K562 (cell line): ENCODE results near the gene ANKLE2. TPM values are rescaled to one million over a fixed set of nuclear protein-coding genes. Genes with fewer than 3 reads are reported as not detected.

Experiments
- ARNT ChIP-seq, 2 experiments: fragments of 450-650 bp; IDR thresholded peaks; 2 replicates each; pipeline ENCODE4 v1.6.1; 2016; ENCODE audit warnings: mild to moderate bottlenecking in 1 of 2
- CBX1 ChIP-seq: sonication (generic); IDR thresholded peaks from 2 replicates; pipeline ENCODE4 v1.6.1; 2016; ENCODE audit warnings: antibody characterized with exemption, low read depth, mild to moderate bottlenecking
- FOS ChIP-seq: IDR thresholded peaks from 3 replicates; pipeline ENCODE4 v1.6.1; 2011; ENCODE audit not compliant: insufficient read length; ENCODE audit errors: extremely low read depth
- HDAC1 ChIP-seq, 2 experiments: fragments of 450-650 bp; IDR thresholded peaks; 2 replicates each; pipeline ENCODE4 v1.6.1; 2016 to 2017; ENCODE audit warnings: inconsistent platforms in 1 of 2, mild to moderate bottlenecking in 1 of 2, moderate library complexity in 1 of 2
- HES1 ChIP-seq: fragments of 450-650 bp; IDR thresholded peaks from 2 replicates; pipeline ENCODE4 v1.6.1; 2016; ENCODE audit warnings: low read depth, mild to moderate bottlenecking, moderate library complexity
- HNRNPLL ChIP-seq: fragments of 200-400 bp; formaldehyde crosslinking; IDR thresholded peaks from 2 replicates; pipeline ENCODE4 v1.6.1; 2017; ENCODE audit warnings: low read length, low read depth, mild to moderate bottlenecking; ENCODE audit not compliant: poor library complexity, severe bottlenecking
- MAZ ChIP-seq, 2 experiments: fragments of 450-650 bp in 1 of 2; sonication (generic) in 1 of 2; formaldehyde crosslinking; IDR thresholded peaks in 1 of 2; conservative IDR thresholded peaks in 1 of 2; 2 replicates each; pipeline versions ENCODE4 v1.4.0 to v1.5.0; 2020; ENCODE audit warnings: mild to moderate bottlenecking in 1 of 2, missing genetic modification reagents in 1 of 2
- NBN ChIP-seq: fragments of 450-650 bp; IDR thresholded peaks from 2 replicates; pipeline ENCODE4 v1.6.1; 2016; ENCODE audit warnings: low read depth, mild to moderate bottlenecking
- PHF8 ChIP-seq: fragments of 200-600 bp; sonication (generic); IDR thresholded peaks from 2 replicates; pipeline ENCODE4 v1.6.1; 2012; ENCODE audit warnings: mixed run types, mild to moderate bottlenecking, inconsistent platforms, low read length, moderate library complexity, borderline replicate concordance
- PTTG1 ChIP-seq: fragments of 450-650 bp; IDR thresholded peaks from 2 replicates; pipeline ENCODE4 v1.6.1; 2016; ENCODE audit warnings: low read depth, mild to moderate bottlenecking, missing genetic modification characterization, missing compliant biosample characterization
- RBBP5 ChIP-seq: fragments of 200-600 bp; sonication (generic); IDR thresholded peaks from 2 replicates; pipeline ENCODE4 v1.6.1; 2012; ENCODE audit warnings: borderline replicate concordance, mild to moderate bottlenecking, low read length, control low read depth, inconsistent platforms; ENCODE audit not compliant: insufficient read depth, poor library complexity, severe bottlenecking
- RBFOX2 ChIP-seq: fragments of 200-400 bp; formaldehyde crosslinking; IDR thresholded peaks from 2 replicates; pipeline ENCODE4 v1.6.1; 2017; ENCODE audit warnings: low read depth, mild to moderate bottlenecking, low read length, moderate library complexity
- SMAD2 ChIP-seq: fragments of 150-350 bp; IDR thresholded peaks from 2 replicates; pipeline ENCODE4 v1.6.1; 2014; ENCODE audit warnings: low read depth, mild to moderate bottlenecking, low read length
- ZBTB11 ChIP-seq, 3 experiments: fragments of 200-800 bp in 1 of 3; fragments of 250-450 bp in 1 of 3; fragments of 450-650 bp in 1 of 3; sonication (Bioruptor Pico) in 1 of 3; sonication (Bioruptor generic) in 1 of 3; formaldehyde crosslinking in 1 of 3; IDR thresholded peaks; 2 replicates each; pipeline versions ENCODE4 v1.6.1 to v1.8.0; 2016 to 2022; ENCODE audit warnings: mild to moderate bottlenecking in 2 of 3, missing genetic modification characterization in 2 of 3, missing compliant biosample characterization in 1 of 3, moderate library complexity in 1 of 3
- ZBTB12 ChIP-seq: fragments of 250-450 bp; sonication (Bioruptor Pico); IDR thresholded peaks from 2 replicates; pipeline ENCODE4 v1.4.0; 2020
- ZNF518B ChIP-seq: fragments of 250-450 bp; sonication (Bioruptor Pico); IDR thresholded peaks from 2 replicates; pipeline ENCODE4 v1.5.0; 2021; ENCODE audit warnings: mild to moderate bottlenecking, moderate library complexity
- ZNF778 ChIP-seq: fragments of 450-650 bp; formaldehyde crosslinking; IDR thresholded peaks from 2 replicates; pipeline ENCODE4 v1.4.0; 2020; ENCODE audit warnings: mild to moderate bottlenecking, moderate library complexity
- ZNF780A ChIP-seq: fragments of 250-450 bp; sonication (Bioruptor Pico); IDR thresholded peaks from 2 replicates; pipeline ENCODE4 v1.5.0; 2021; ENCODE audit warnings: mild to moderate bottlenecking
- ZSCAN29 ChIP-seq: fragments of 450-650 bp; IDR thresholded peaks from 2 replicates; pipeline ENCODE4 v1.6.1; 2017
- polyA plus RNA-seq, 8 experiments: library from polyadenylated mRNA; depleted of rRNA in 4 of 8; stranded (reverse) in 5 of 8; unstranded in 3 of 8; fragments of >200 nt; fragmentation: Nextera tagmentation in 2 of 8; fragmentation: Illumina TruSeq in 1 of 8; extraction: Ambion mirVana in 2 of 8; extraction: Trizol in 1 of 8; gene quantifications; 2 replicates each; pipeline versions ENCODE4 v1.2.1 to v1.2.3, GENCODE V29; 2011 to 2014; ENCODE audit warnings: inconsistent platforms in 1 of 8, missing spikeins in 1 of 8
- total RNA-seq, 7 experiments: library from RNA; depleted of rRNA in 6 of 7; stranded (reverse); fragments of >200 nt in 6 of 7; fragmentation: Illumina TruSeq in 2 of 7; extraction: Trizol in 2 of 7; gene quantifications; 2 replicates each; pipeline versions ENCODE4 v1.2.1 to v1.2.3, GENCODE V29; 2011 to 2021; ENCODE audit warnings: low replicate concordance in 1 of 7

The ANKLE2 gene
- total and polyA plus RNA-seq, 9 of the 15 experiments (the other 6 are each of a cell fraction or from before 2014, with no cell fraction given), result 3.2 to 57.7 (median 45.6) TPM

- TF ChIP-seq FOS (no peak), ZBTB12 (CRISPR knock-in tag) (no peak), CBX1 (no peak), HES1 (no peak), ZSCAN29 (no peak), ZBTB11 (CRISPR knock-in tag; IDR thresholded peaks at IDR 0.05) (peak in 1 of 3 experiments; percentile 96; a peak in 2 of 6 replicates), PHF8 (no peak), PTTG1 (tag) (no peak), ARNT (IDR thresholded peaks at IDR 0.05) (no peak), ZNF778 (no peak), HNRNPLL (no peak), ZNF518B (CRISPR knock-in tag) (no peak), RBBP5 (no peak), RBFOX2 (peak; percentile 55), NBN (0 out of 2 replicates have a peak, but pooled peaks have one; percentile 31), ZNF780A (CRISPR knock-in tag) (no peak), SMAD2 (no peak), MAZ (CRISPR knock-in tag; conservative IDR thresholded peaks at IDR 0.05 in 1 of 2, IDR thresholded peaks at IDR 0.05 in 1 of 2) (no peak), HDAC1 (IDR thresholded peaks at IDR 0.05) (no peak)
Measured at GRCh38 chr12:132766380-132767085, 4.9 kb upstream of the ANKLE2 start (continued).
